Ureter (tissue), 1 donor: ENCODE data around the gene DST. TPM values are rescaled to one million over a fixed set of nuclear protein-coding genes. Genes with fewer than 3 reads are reported as not detected.

Experiments
- DNase-seq: peaks from one replicate; pipeline ENCODE4 v3.0.0-alpha.2; 2020; ENCODE audit warnings: low spot score
- total RNA-seq: library from RNA; stranded (reverse); gene quantifications from one replicate; pipeline ENCODE4 v1.2.4, GENCODE V29; 2023
- donor health status: DM: yes; HTN: yes; CAD: no.

DST gene
- total RNA-seq, 1 donor from 2014 or later: 367 TPM

- no peak for DNase-seq
Measured at GRCh38 chr6:56536536-56536935, 106.2 kb downstream of the DST start.

- no peak for DNase-seq
Measured at GRCh38 chr6:56535626-56536025, 107.1 kb downstream of the DST start.

GRCh38 chr6:56534680-56535419 is 107.8 kb downstream of the DST start:
- DNase-seq: no peak

- DNase-seq: no peak
Measured at GRCh38 chr6:56532766-56533551, 109.7 kb downstream of the DST start.

GRCh38 chr6:56531839-56532595 is 110.7 kb downstream of the DST start:
- no peak for DNase-seq

GRCh38 chr6:56529594-56530191 is 113.0 kb downstream of the DST start:
- no peak for DNase-seq

- no peak for DNase-seq
Measured at GRCh38 chr6:56528412-56528841, 114.3 kb downstream of the DST start.

GRCh38 chr6:56527934-56528333 is 114.8 kb downstream of the DST start:
- no peak for DNase-seq

GRCh38 chr6:56526860-56527544 is 115.7 kb downstream of the DST start:
- DNase-seq: no peak

GRCh38 chr6:56525974-56526789 is 116.5 kb downstream of the DST start:
- DNase-seq: no peak

GRCh38 chr6:56524891-56525703 is 117.6 kb downstream of the DST start:
- DNase-seq: no peak

GRCh38 chr6:56522495-56523270 is 120.0 kb downstream of the DST start:
- no peak for DNase-seq

- DNase-seq: no peak
Measured at GRCh38 chr6:56521976-56522375, 120.7 kb downstream of the DST start.

GRCh38 chr6:56521454-56521853 is 121.2 kb downstream of the DST start:
- DNase-seq: no peak

GRCh38 chr6:56520218-56520617 is 122.5 kb downstream of the DST start:
- DNase-seq: no peak

- no peak for DNase-seq
Measured at GRCh38 chr6:56518995-56519767, 123.5 kb downstream of the DST start.

GRCh38 chr6:56517155-56517745 is 125.4 kb downstream of the DST start:
- no peak for DNase-seq

GRCh38 chr6:56516003-56516402 is 126.7 kb downstream of the DST start:
- no peak for DNase-seq
